Neutrophil (primary cell): ENCODE data around the gene POLR2H.

ENCODE experiments used
- H3K27ac ChIP-seq: fragments of 200-600 bp; sonication (generic); 2 replicates; pipeline ENCODE4 v1.5.1; 2016; ENCODE audit warnings: mild to moderate bottlenecking, moderate library complexity
- H3K27me3 ChIP-seq: fragments of 200-600 bp; sonication (generic); 2 replicates; pipeline ENCODE4 v1.6.0; 2016; ENCODE audit warnings: mild to moderate bottlenecking
- H3K36me3 ChIP-seq: fragments of 200-600 bp; sonication (generic); 2 replicates; pipeline ENCODE4 v1.5.1; 2017
- H3K4me1 ChIP-seq, 2 experiments: fragments of 200-600 bp in 1 of 2; sonication (generic) in 1 of 2; 1 replicate in 1 of 2; 2 replicates in 1 of 2; pipeline versions ENCODE4 v1.5.1 to v1.6.1; 2013 to 2016; ENCODE audit warnings: low read depth in 1 of 2, low read length in 1 of 2, mild to moderate bottlenecking in 1 of 2, moderate library complexity in 1 of 2; ENCODE audit not compliant: control insufficient read depth in 1 of 2, insufficient read depth in 1 of 2
- H3K4me3 ChIP-seq, 2 experiments: fragments of 200-600 bp in 1 of 2; sonication (generic) in 1 of 2; 1 replicate in 1 of 2; 2 replicates in 1 of 2; pipeline ENCODE4 v1.5.1; 2013 to 2016; ENCODE audit warnings: low read depth in 1 of 2, low read length in 1 of 2, mild to moderate bottlenecking in 1 of 2, moderate library complexity in 1 of 2
- H3K9me3 ChIP-seq: fragments of 200-600 bp; sonication (generic); 2 replicates; pipeline ENCODE4 v1.5.1; 2016
- CTCF ChIP-seq: fragments of 200-600 bp; sonication (generic); IDR thresholded peaks from 2 replicates; pipeline ENCODE4 v1.5.1; 2016; ENCODE audit warnings: antibody characterized with exemption

Gene POLR2H

GRCh38 chr3:184335661-184336546 is 25.6 kb upstream of the POLR2H start:
- H3K9me3 ChIP-seq: no peaks in the 10 kb centered on the region
- H3K4me1 ChIP-seq: peaks cover 15 to 23% of the 10 kb centered on the region in 2 experiments
- peak overlapping the region; percentile 79 to 95 for H3K4me3 ChIP-seq
- H3K27me3 ChIP-seq: peaks cover 26% of the 10 kb centered on the region
- H3K36me3 ChIP-seq: peaks cover 38% of the 10 kb centered on the region
- H3K27ac ChIP-seq: peak overlapping the region; percentile 88
- no peak for TF ChIP-seq CTCF

- peaks cover 31% of the 10 kb centered on the region for H3K36me3 ChIP-seq
- no peaks in the 10 kb centered on the region for H3K9me3 ChIP-seq
- peaks cover 26% of the 10 kb centered on the region for H3K27me3 ChIP-seq
- peak overlapping the region; percentile 79 to 95 for H3K4me3 ChIP-seq
- peak overlapping the region; percentile 88 for H3K27ac ChIP-seq
- TF ChIP-seq CTCF: no peak
- H3K4me1 ChIP-seq: peaks cover 15 to 23% of the 10 kb centered on the region in 2 experiments
Measured at GRCh38 chr3:184336547-184337398, 24.7 kb upstream of the POLR2H start.

- Histone ChIP-seq H3K36me3 (peaks cover 31% of the 10 kb centered on the region), H3K27ac (peak within 1 kb of the TSS; percentile 88), H3K9me3 (no peaks in the 10 kb centered on the region), H3K4me1 (peaks cover 15 to 23% of the 10 kb centered on the region in 2 experiments), H3K4me3 (peak within 1 kb of the TSS; percentile 79 to 95), H3K27me3 (peaks cover 26% of the 10 kb centered on the region)
- no peak for TF ChIP-seq CTCF
Measured at GRCh38 chr3:184337399-184337714, 24.2 kb upstream of the POLR2H start, which contains the start of gene FAM131A. Gene FAM131A, plus strand, starts transcription at chr3:184337600. Its CDS starts 31 bp downstream, at chr3:184337631.

- Histone ChIP-seq H3K4me1 (peaks cover 15 to 23% of the 10 kb centered on the region in 2 experiments), H3K27ac (no peak overlapping the region), H3K9me3 (no peaks in the 10 kb centered on the region), H3K27me3 (peaks cover 26% of the 10 kb centered on the region), H3K36me3 (peaks cover 31% of the 10 kb centered on the region), H3K4me3 (no peak overlapping the region)
- TF ChIP-seq CTCF: no peak
Measured at GRCh38 chr3:184337981-184338380, 23.5 kb upstream of the POLR2H start.

GRCh38 chr3:184338511-184338945 is 23.0 kb upstream of the POLR2H start:
- no peak overlapping the region for H3K27ac ChIP-seq
- peaks cover 26% of the 10 kb centered on the region for H3K27me3 ChIP-seq
- no peak overlapping the region for H3K4me3 ChIP-seq
- no peak for TF ChIP-seq CTCF
- H3K4me1 ChIP-seq: peaks cover 15 to 23% of the 10 kb centered on the region in 2 experiments
- no peaks in the 10 kb centered on the region for H3K9me3 ChIP-seq
- peaks cover 32% of the 10 kb centered on the region for H3K36me3 ChIP-seq
